ENCODE results near the gene INSR.

Gene INSR

GRCh38 chr19:7132054-7132453 is 162.2 kb downstream of the INSR start:
- DNase-seq: no peak

- no peak for DNase-seq
Measured at GRCh38 chr19:7130043-7130442, 164.2 kb downstream of the INSR start.

GRCh38 chr19:7126132-7126531 is 168.1 kb downstream of the INSR start:
- no peak for DNase-seq

GRCh38 chr19:7125221-7125620 is 169.0 kb downstream of the INSR start:
- no peak for DNase-seq

GRCh38 chr19:7124782-7125181 is 169.4 kb downstream of the INSR start:
- DNase-seq: no peak

GRCh38 chr19:7122701-7123100 is 171.5 kb downstream of the INSR start:
- no peak for DNase-seq

GRCh38 chr19:7120499-7120898 is 173.7 kb downstream of the INSR start:
- no peak for DNase-seq

- no peak for DNase-seq
Measured at GRCh38 chr19:7119582-7119981, 174.6 kb downstream of the INSR start.

GRCh38 chr19:7117248-7117647 is 177.0 kb downstream of the INSR start:
- no peak for DNase-seq

- no peak for DNase-seq
Measured at GRCh38 chr19:7115721-7116120, 178.5 kb downstream of the INSR start.

- no peak for DNase-seq
Measured at GRCh38 chr19:7113233-7113632, 181.0 kb downstream of the INSR start.

GRCh38 chr19:7112675-7113074 is 181.5 kb downstream of the INSR start:
- no peak for DNase-seq

GRCh38 chr19:7109678-7110289 is 184.4 kb downstream of the INSR start:
- no peak for DNase-seq

- no peak for DNase-seq
Measured at GRCh38 chr19:7106711-7107657, 187.2 kb downstream of the INSR start.

GRCh38 chr19:7104747-7105447 is 189.3 kb downstream of the INSR start:
- no peak for DNase-seq

- no peak for DNase-seq
Measured at GRCh38 chr19:7101498-7102253, 192.5 kb downstream of the INSR start.

- DNase-seq: no peak
Measured at GRCh38 chr19:7099597-7099921, 194.7 kb downstream of the INSR start.

- peak; percentile 97 for DNase-seq
Measured at GRCh38 chr19:7098701-7099596, 195.3 kb downstream of the INSR start.

- DNase-seq: no peak
Measured at GRCh38 chr19:7098096-7098495, 196.1 kb downstream of the INSR start.

- no peak for DNase-seq
Measured at GRCh38 chr19:7088999-7089398, 205.2 kb downstream of the INSR start.

GRCh38 chr19:7083076-7083956 is 210.9 kb downstream of the INSR start:
- DNase-seq: no peak
